OCI-LY1 (cell line): ENCODE measurements around the gene LTV1.

Experiments
- EZH2 ChIP-seq: fragments of 200-600 bp; sonication (generic), shearing (Covaris generic); IDR thresholded peaks from 2 replicates; pipeline ENCODE4 v1.8.0; 2017; ENCODE audit warnings: borderline replicate concordance, mixed run types, mild to moderate bottlenecking, antibody characterized with exemption, low read length, moderate library complexity, mixed read lengths
- TF ChIP-seq, protein P1 (sequence below): fragments of 200-600 bp; sonication (generic), shearing (Covaris generic); IDR thresholded peaks from 2 replicates; pipeline ENCODE4 v1.5.1; 2017; ENCODE audit warnings: mild to moderate bottlenecking, antibody characterized with exemption, low read length, moderate library complexity, mixed read lengths

DNA sequence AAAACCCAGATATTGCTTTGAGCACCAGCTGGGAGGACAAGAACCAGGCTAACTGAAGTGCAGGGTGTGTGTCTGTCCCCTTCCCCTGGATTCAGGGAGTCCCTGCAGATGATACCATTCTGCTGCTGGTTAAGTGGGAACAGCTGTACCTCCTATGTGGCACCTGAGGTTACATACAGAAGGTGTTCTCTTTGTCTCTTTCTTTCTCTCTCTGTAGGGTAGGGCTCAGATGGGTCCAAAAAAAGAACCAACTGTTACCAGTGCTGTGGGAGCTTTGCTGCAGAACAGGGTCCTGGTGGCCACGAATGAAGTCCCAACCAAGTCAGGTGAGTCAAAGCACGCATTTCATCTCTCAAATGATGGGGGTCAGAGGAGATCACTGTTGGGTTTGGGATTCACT, 59.7 kb downstream of the LTV1 start:
- TF ChIP-seq, protein P1, sequence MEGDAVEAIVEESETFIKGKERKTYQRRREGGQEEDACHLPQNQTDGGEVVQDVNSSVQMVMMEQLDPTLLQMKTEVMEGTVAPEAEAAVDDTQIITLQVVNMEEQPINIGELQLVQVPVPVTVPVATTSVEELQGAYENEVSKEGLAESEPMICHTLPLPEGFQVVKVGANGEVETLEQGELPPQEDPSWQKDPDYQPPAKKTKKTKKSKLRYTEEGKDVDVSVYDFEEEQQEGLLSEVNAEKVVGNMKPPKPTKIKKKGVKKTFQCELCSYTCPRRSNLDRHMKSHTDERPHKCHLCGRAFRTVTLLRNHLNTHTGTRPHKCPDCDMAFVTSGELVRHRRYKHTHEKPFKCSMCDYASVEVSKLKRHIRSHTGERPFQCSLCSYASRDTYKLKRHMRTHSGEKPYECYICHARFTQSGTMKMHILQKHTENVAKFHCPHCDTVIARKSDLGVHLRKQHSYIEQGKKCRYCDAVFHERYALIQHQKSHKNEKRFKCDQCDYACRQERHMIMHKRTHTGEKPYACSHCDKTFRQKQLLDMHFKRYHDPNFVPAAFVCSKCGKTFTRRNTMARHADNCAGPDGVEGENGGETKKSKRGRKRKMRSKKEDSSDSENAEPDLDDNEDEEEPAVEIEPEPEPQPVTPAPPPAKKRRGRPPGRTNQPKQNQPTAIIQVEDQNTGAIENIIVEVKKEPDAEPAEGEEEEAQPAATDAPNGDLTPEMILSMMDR: no peak
- no peak for TF ChIP-seq EZH2
